PC-9 (cell line): Measurements from ENCODE around the gene RNF141.

Experiments
- CTCF ChIP-seq: fragments of 200-600 bp; sonication (generic); conservative IDR thresholded peaks from 2 replicates; pipeline ENCODE4 v1.6.1; 2017; ENCODE audit warnings: mixed run types, antibody characterized with exemption, mild to moderate bottlenecking, moderate library complexity
- EZH2 ChIP-seq: fragments of 200-600 bp; sonication (generic); IDR thresholded peaks from 2 replicates; pipeline ENCODE4 v1.8.0; 2017; ENCODE audit warnings: antibody characterized with exemption, low read depth

- no peak for TF ChIP-seq CTCF
- TF ChIP-seq EZH2 = no peak
Observed at GRCh38 chr11:10515418-10515817, 25.6 kb downstream of the RNF141 start.
